DND-41 (cell line): ENCODE measurements around the gene NCK1.

Experiments used
- ATAC-seq: fragments of 200-7000 bp; cut with Tn5 transposase; 3 replicates; pipeline ENCODE4 v1.9.1; 2021; ENCODE audit warnings: low read depth; ENCODE audit not compliant: insufficient read depth
- DNase-seq: peaks from one replicate; pipeline ENCODE4 v3.0.0-alpha.2; 2020
- H2AFZ ChIP-seq: 2 replicates; pipeline ENCODE4 v1.6.0; 2012; ENCODE audit warnings: low read depth, low read length
- H3K27ac ChIP-seq: 2 replicates; pipeline ENCODE4 v1.5.1; 2012; ENCODE audit warnings: low read length, inconsistent platforms
- H3K27me3 ChIP-seq: fragments of 200-600 bp; sonication (generic); 2 replicates; pipeline ENCODE4 v1.6.0; 2012; ENCODE audit warnings: low read length, mild to moderate bottlenecking, inconsistent platforms; ENCODE audit not compliant: insufficient read depth, poor library complexity
- H3K36me3 ChIP-seq: 2 replicates; pipeline ENCODE4 v1.5.1; 2012; ENCODE audit warnings: low read length, inconsistent platforms; ENCODE audit not compliant: insufficient read depth
- H3K4me1 ChIP-seq: 2 replicates; pipeline ENCODE4 v1.5.1; 2012; ENCODE audit warnings: mild to moderate bottlenecking, low read length; ENCODE audit not compliant: insufficient read depth
- H3K4me2 ChIP-seq: 2 replicates; pipeline ENCODE4 v1.6.0; 2012; ENCODE audit warnings: mild to moderate bottlenecking, moderate library complexity, low read length, inconsistent platforms; ENCODE audit not compliant: insufficient read depth
- H3K4me3 ChIP-seq, 2 experiments: fragments of 200-600 bp in 1 of 2; shearing (Covaris generic) in 1 of 2; 2 replicates each; pipeline ENCODE4 v1.5.1; 2012 to 2016; ENCODE audit warnings: inconsistent platforms in 2 of 2, low read length in 2 of 2, mild to moderate bottlenecking in 2 of 2, low read depth in 1 of 2, moderate library complexity in 1 of 2
- H3K79me2 ChIP-seq: 2 replicates; pipeline ENCODE4 v1.6.0; 2012; ENCODE audit warnings: low read length, inconsistent platforms; ENCODE audit not compliant: insufficient read depth
- H3K9ac ChIP-seq: 2 replicates; pipeline ENCODE4 v1.6.0; 2012; ENCODE audit warnings: low read depth, mild to moderate bottlenecking, inconsistent platforms, low read length, moderate library complexity
- H3K9me3 ChIP-seq: 2 replicates; pipeline ENCODE4 v1.5.1; 2012; ENCODE audit warnings: low read length, moderate library complexity, mild to moderate bottlenecking, inconsistent platforms; ENCODE audit not compliant: insufficient read depth, severe bottlenecking
- H4K20me1 ChIP-seq: 2 replicates; pipeline ENCODE4 v1.6.0; 2012; ENCODE audit warnings: low read length; ENCODE audit not compliant: insufficient read depth
- EZH2 ChIP-seq: IDR thresholded peaks from 3 replicates; pipeline ENCODE4 v1.6.1; 2012; ENCODE audit warnings: borderline replicate concordance, low read depth, mild to moderate bottlenecking, moderate library complexity, low read length, inconsistent platforms; ENCODE audit not compliant: severe bottlenecking
- TF ChIP-seq, protein P1 (sequence below): IDR thresholded peaks from 2 replicates; pipeline ENCODE4 v1.5.1; 2012; ENCODE audit warnings: borderline replicate concordance, low read length, moderate library complexity, mild to moderate bottlenecking; ENCODE audit not compliant: poor library complexity, severe bottlenecking; ENCODE audit errors: extremely low read depth

The NCK1 gene

GRCh38 chr3:136916223-136916622, 54.2 kb downstream of the NCK1 start:
- no peak overlapping the region for H3K27ac ChIP-seq
- ATAC-seq (no peak), DNase-seq (no peak)
- H3K9me3 ChIP-seq = no peaks in the 10 kb centered on the region
- peaks cover 20% of the 10 kb centered on the region for H4K20me1 ChIP-seq
- H3K79me2 ChIP-seq = peaks cover 100% of the 10 kb centered on the region
- no peak overlapping the region for H2AFZ ChIP-seq
- H3K4me3 ChIP-seq = no peak overlapping the region
- H3K36me3 ChIP-seq = no peaks in the 10 kb centered on the region
- TF ChIP-seq EZH2 = no peak
- TF ChIP-seq, protein P1, sequence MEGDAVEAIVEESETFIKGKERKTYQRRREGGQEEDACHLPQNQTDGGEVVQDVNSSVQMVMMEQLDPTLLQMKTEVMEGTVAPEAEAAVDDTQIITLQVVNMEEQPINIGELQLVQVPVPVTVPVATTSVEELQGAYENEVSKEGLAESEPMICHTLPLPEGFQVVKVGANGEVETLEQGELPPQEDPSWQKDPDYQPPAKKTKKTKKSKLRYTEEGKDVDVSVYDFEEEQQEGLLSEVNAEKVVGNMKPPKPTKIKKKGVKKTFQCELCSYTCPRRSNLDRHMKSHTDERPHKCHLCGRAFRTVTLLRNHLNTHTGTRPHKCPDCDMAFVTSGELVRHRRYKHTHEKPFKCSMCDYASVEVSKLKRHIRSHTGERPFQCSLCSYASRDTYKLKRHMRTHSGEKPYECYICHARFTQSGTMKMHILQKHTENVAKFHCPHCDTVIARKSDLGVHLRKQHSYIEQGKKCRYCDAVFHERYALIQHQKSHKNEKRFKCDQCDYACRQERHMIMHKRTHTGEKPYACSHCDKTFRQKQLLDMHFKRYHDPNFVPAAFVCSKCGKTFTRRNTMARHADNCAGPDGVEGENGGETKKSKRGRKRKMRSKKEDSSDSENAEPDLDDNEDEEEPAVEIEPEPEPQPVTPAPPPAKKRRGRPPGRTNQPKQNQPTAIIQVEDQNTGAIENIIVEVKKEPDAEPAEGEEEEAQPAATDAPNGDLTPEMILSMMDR = no peak
- H3K4me2 ChIP-seq = no peak overlapping the region
- no peak overlapping the region for H3K9ac ChIP-seq
- no peaks in the 10 kb centered on the region for H3K27me3 ChIP-seq
- H3K4me1 ChIP-seq = peaks cover 48% of the 10 kb centered on the region

DNA sequence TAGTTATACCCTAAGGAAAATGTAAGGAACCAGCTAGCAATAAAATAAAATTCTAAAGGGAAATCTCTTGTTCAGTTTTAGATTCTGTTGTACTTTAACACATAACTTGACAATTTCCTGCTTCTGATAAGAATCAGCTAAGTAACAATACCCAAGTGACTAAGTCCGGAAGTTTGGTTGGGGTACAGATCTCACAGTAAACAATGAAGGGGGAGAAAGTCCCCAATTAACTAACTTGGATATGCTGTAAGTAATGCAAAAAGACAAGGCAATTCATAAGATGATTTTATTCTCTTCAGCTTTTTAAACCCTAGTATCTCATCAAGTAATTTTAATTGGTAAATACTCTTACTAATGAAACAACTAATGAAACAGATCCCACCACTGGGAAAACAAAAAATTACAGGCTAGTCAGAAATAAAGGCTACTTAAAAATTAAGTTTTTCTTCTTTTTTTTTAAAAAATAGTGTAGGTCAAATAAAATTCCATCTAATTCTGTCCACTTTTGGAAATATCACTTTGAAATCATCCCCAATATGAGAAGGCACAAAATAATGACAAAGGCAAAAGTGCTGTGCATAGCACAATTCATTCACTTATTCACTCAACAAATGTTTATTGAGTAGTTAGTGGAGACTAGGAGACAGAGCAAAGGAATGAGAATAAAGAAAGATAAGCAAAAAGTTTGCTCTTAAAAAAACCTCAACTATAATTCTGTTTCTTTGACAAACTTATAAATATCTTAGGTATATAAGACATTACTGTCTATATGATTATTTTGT, 58.0 kb downstream of the NCK1 start:
- H3K4me1 ChIP-seq = peaks cover 51% of the 10 kb centered on the region
- DNase-seq = no peak
- H3K4me2 ChIP-seq = peak overlapping the region; percentile 48
- H3K36me3 ChIP-seq = no peaks in the 10 kb centered on the region
- no peak overlapping the region for H3K9ac ChIP-seq
- peak; percentile 91 for ATAC-seq
- H3K9me3 ChIP-seq = no peaks in the 10 kb centered on the region
- peaks cover 98% of the 10 kb centered on the region for H3K79me2 ChIP-seq
- H3K4me3 ChIP-seq = no peak overlapping the region
- no peaks in the 10 kb centered on the region for H3K27me3 ChIP-seq
- TF ChIP-seq EZH2 = no peak
- TF ChIP-seq, protein P1 = no peak
- H3K27ac ChIP-seq = peak overlapping the region; percentile 68
- peaks cover 14% of the 10 kb centered on the region for H4K20me1 ChIP-seq
- H2AFZ ChIP-seq = no peak overlapping the region

GRCh38 chr3:136920904-136921611, 59.0 kb downstream of the NCK1 start:
- H2AFZ ChIP-seq = no peak overlapping the region
- H3K4me2 ChIP-seq = no peak overlapping the region
- H3K4me1 ChIP-seq = peaks cover 48% of the 10 kb centered on the region
- no peaks in the 10 kb centered on the region for H3K9me3 ChIP-seq
- H3K79me2 ChIP-seq = peaks cover 98% of the 10 kb centered on the region
- ATAC-seq (no peak), DNase-seq (no peak)
- TF ChIP-seq, protein P1 = no peak
- TF ChIP-seq EZH2 = no peak
- H3K4me3 ChIP-seq = no peak overlapping the region
- no peaks in the 10 kb centered on the region for H3K27me3 ChIP-seq
- H4K20me1 ChIP-seq = peaks cover 14% of the 10 kb centered on the region; the same call in 1 of the 2 replicates
- no peak overlapping the region for H3K27ac ChIP-seq
- no peak overlapping the region for H3K9ac ChIP-seq
- no peaks in the 10 kb centered on the region for H3K36me3 ChIP-seq
